GM21786 (cell line): ENCODE measurements around the gene MAGI3.

ENCODE experiments used
- ATAC-seq: cut with Tn5 transposase; IDR thresholded peaks from one replicate; pipeline ENCODE4 v1.9.1; 2021; ENCODE audit not compliant: unreplicated experiment

Gene MAGI3

GRCh38 chr1:113653741-113654140 lies 263.4 kb downstream of the MAGI3 start:
- ATAC-seq: no peak

GRCh38 chr1:113654883-113655282 lies 264.6 kb downstream of the MAGI3 start:
- no peak for ATAC-seq

- no peak for ATAC-seq
These were observed 266.8 kb downstream of the MAGI3 start for GRCh38 chr1:113657126-113657525.

GRCh38 chr1:113657556-113658063 lies 267.3 kb downstream of the MAGI3 start:
- no peak for ATAC-seq

GRCh38 chr1:113659035-113659434 lies 268.7 kb downstream of the MAGI3 start:
- ATAC-seq: no peak

GRCh38 chr1:113659556-113659955 lies 269.2 kb downstream of the MAGI3 start:
- ATAC-seq: no peak

- ATAC-seq: no peak
These were observed 269.8 kb downstream of the MAGI3 start for GRCh38 chr1:113660088-113660487.

GRCh38 chr1:113662101-113662500 lies 271.8 kb downstream of the MAGI3 start:
- ATAC-seq: no peak

- no peak for ATAC-seq
These were observed 273.0 kb downstream of the MAGI3 start for GRCh38 chr1:113663165-113663951.

- no peak for ATAC-seq
These were observed 274.8 kb downstream of the MAGI3 start for GRCh38 chr1:113665071-113665470.

- no peak for ATAC-seq
These were observed 275.8 kb downstream of the MAGI3 start for GRCh38 chr1:113666126-113666525.

GRCh38 chr1:113669988-113670387 lies 279.7 kb downstream of the MAGI3 start:
- ATAC-seq: no peak

GRCh38 chr1:113670650-113671049 lies 280.3 kb downstream of the MAGI3 start:
- ATAC-seq: no peak

GRCh38 chr1:113672491-113672890 lies 282.2 kb downstream of the MAGI3 start:
- ATAC-seq: no peak

GRCh38 chr1:113674591-113674990 lies 284.3 kb downstream of the MAGI3 start:
- no peak for ATAC-seq

GRCh38 chr1:113675302-113675701 lies 285.0 kb downstream of the MAGI3 start:
- no peak for ATAC-seq

GRCh38 chr1:113676524-113676923 lies 286.2 kb downstream of the MAGI3 start:
- no peak for ATAC-seq

GRCh38 chr1:113677250-113678158 lies 287.2 kb downstream of the MAGI3 start:
- ATAC-seq: no peak

GRCh38 chr1:113678159-113678469 lies 287.8 kb downstream of the MAGI3 start:
- ATAC-seq: no peak

GRCh38 chr1:113681596-113682337 lies 291.5 kb downstream of the MAGI3 start:
- ATAC-seq: no peak
